ENCODE results near the gene TEPSIN. TPM values are rescaled to one million over a fixed set of nuclear protein-coding genes. Genes with fewer than 3 reads are reported as not detected.

TEPSIN gene
- total and polyA plus RNA-seq, 2 of the 13 experiments (the other 11 are each of a cell fraction or from before 2014, with no cell fraction given) = 16.1 to 18.8 TPM

GRCh38 chr17:81241648-81242420 lies 3.0 kb upstream of the TEPSIN start (continued):
- TF ChIP-seq, protein P1, sequence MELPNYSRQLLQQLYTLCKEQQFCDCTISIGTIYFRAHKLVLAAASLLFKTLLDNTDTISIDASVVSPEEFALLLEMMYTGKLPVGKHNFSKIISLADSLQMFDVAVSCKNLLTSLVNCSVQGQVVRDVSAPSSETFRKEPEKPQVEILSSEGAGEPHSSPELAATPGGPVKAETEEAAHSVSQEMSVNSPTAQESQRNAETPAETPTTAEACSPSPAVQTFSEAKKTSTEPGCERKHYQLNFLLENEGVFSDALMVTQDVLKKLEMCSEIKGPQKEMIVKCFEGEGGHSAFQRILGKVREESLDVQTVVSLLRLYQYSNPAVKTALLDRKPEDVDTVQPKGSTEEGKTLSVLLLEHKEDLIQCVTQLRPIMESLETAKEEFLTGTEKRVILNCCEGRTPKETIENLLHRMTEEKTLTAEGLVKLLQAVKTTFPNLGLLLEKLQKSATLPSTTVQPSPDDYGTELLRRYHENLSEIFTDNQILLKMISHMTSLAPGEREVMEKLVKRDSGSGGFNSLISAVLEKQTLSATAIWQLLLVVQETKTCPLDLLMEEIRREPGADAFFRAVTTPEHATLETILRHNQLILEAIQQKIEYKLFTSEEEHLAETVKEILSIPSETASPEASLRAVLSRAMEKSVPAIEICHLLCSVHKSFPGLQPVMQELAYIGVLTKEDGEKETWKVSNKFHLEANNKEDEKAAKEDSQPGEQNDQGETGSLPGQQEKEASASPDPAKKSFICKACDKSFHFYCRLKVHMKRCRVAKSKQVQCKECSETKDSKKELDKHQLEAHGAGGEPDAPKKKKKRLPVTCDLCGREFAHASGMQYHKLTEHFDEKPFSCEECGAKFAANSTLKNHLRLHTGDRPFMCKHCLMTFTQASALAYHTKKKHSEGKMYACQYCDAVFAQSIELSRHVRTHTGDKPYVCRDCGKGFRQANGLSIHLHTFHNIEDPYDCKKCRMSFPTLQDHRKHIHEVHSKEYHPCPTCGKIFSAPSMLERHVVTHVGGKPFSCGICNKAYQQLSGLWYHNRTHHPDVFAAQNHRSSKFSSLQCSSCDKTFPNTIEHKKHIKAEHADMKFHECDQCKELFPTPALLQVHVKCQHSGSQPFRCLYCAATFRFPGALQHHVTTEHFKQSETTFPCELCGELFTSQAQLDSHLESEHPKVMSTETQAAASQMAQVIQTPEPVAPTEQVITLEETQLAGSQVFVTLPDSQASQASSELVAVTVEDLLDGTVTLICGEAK (IDR thresholded peaks at IDR 0.05) = no peak
- TF ChIP-seq, protein P1 (CRISPR knock-in tag; IDR thresholded peaks at IDR 0.05) = 0 out of 2 replicates have a peak, but pooled peaks have one; percentile 31
- TF ChIP-seq ZSCAN29 (CRISPR knock-in tag; conservative IDR thresholded peaks at IDR 0.05) (no peak), MYNN (CRISPR knock-in tag; IDR thresholded peaks at IDR 0.05; ENCODE audit: low read depth) (no peak), XBP1 (CRISPR knock-in tag; IDR thresholded peaks at IDR 0.05) (no peak), ZFAT (CRISPR knock-in tag; conservative IDR thresholded peaks at IDR 0.05) (no peak), REST (IDR thresholded peaks at IDR 0.05; ENCODE audit: borderline replicate concordance in 1 of 2, low read depth in 1 of 2, low read length in 2 of 2) (no peak), ARNT2 (CRISPR knock-in tag; IDR thresholded peaks at IDR 0.05; ENCODE audit: low read depth) (no peak), ZNF10 (CRISPR knock-in tag; IDR thresholded peaks at IDR 0.05; ENCODE audit: borderline replicate concordance, low read depth) (no peak)
- TF ChIP-seq, protein P2, sequence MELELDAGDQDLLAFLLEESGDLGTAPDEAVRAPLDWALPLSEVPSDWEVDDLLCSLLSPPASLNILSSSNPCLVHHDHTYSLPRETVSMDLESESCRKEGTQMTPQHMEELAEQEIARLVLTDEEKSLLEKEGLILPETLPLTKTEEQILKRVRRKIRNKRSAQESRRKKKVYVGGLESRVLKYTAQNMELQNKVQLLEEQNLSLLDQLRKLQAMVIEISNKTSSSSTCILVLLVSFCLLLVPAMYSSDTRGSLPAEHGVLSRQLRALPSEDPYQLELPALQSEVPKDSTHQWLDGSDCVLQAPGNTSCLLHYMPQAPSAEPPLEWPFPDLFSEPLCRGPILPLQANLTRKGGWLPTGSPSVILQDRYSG (CRISPR knock-in tag; IDR thresholded peaks at IDR 0.05) = no peak
